DMS153 (cell line): ENCODE results near the gene TECPR2.
"Not testable (repeated sequence)": the region's sequence is repeated elsewhere in the genome, so short reads cannot be mapped to it uniquely, and the experiment has no call there.

ENCODE experiments used
- DNase-seq: peaks from one replicate; lab custom pipeline; 2025; lab: John Stamatoyannopoulos, UW

TECPR2 gene

GRCh38 chr14:102362545-102363181 lies at the start of gene TECPR2, which contains the start of gene CINP:
TSS of gene TECPR2 (plus strand) at chr14:102362941. CDS start at chr14:102376722, 13,781 bp downstream.
TSS of gene CINP (minus strand) at chr14:102362890. CDS start at chr14:102362851, 39 bp downstream.
- peak; percentile 64 for DNase-seq

GRCh38 chr14:102314242-102315011 lies 48.3 kb upstream of the TECPR2 start:
- DNase-seq, result peak; percentile 5

- DNase-seq, result no peak
These were observed 47.6 kb upstream of the TECPR2 start for GRCh38 chr14:102315121-102315520.

GRCh38 chr14:102316338-102316742 lies 46.4 kb upstream of the TECPR2 start:
- no peak for DNase-seq

- peak; percentile 58 for DNase-seq
These were observed 45.8 kb upstream of the TECPR2 start for GRCh38 chr14:102316743-102317563.

- peak; percentile 2 for DNase-seq
These were observed 45.0 kb upstream of the TECPR2 start for GRCh38 chr14:102317564-102318248.

GRCh38 chr14:102318781-102319276 lies 43.9 kb upstream of the TECPR2 start:
- no peak for DNase-seq

GRCh38 chr14:102319351-102320032 lies 43.2 kb upstream of the TECPR2 start, which contains the start of gene ZNF839:
TSS of gene ZNF839 (plus strand) at chr14:102319746. CDS start at chr14:102319766, 20 bp downstream.
- DNase-seq, result peak; percentile 24

- no peak for DNase-seq
These were observed 42.6 kb upstream of the TECPR2 start for GRCh38 chr14:102320033-102320660.

- no peak for DNase-seq
These were observed 41.9 kb upstream of the TECPR2 start for GRCh38 chr14:102320671-102321455.

- no peak for DNase-seq
These were observed 41.0 kb upstream of the TECPR2 start for GRCh38 chr14:102321456-102322422.

GRCh38 chr14:102323102-102323501 lies 39.6 kb upstream of the TECPR2 start:
- DNase-seq, result no peak

GRCh38 chr14:102325791-102326345 lies 36.9 kb upstream of the TECPR2 start:
- no peak for DNase-seq

GRCh38 chr14:102326583-102326982 lies 36.2 kb upstream of the TECPR2 start:
- DNase-seq, result no peak

GRCh38 chr14:102329381-102329780 lies 33.4 kb upstream of the TECPR2 start:
- not testable (repeated sequence) for DNase-seq

GRCh38 chr14:102330806-102331205 lies 31.9 kb upstream of the TECPR2 start:
- no peak for DNase-seq

GRCh38 chr14:102333390-102333789 lies 29.4 kb upstream of the TECPR2 start:
- DNase-seq, result no peak
